ENCODE measurements around the gene NAT9. TPM values are rescaled to one million over a fixed set of nuclear protein-coding genes. Genes with fewer than 3 reads are reported as not detected.

NAT9 gene
- total and polyA plus RNA-seq, 2 of the 4 experiments (the other 2 are of a cell fraction): 48.9 to 62.0 TPM

DNA sequence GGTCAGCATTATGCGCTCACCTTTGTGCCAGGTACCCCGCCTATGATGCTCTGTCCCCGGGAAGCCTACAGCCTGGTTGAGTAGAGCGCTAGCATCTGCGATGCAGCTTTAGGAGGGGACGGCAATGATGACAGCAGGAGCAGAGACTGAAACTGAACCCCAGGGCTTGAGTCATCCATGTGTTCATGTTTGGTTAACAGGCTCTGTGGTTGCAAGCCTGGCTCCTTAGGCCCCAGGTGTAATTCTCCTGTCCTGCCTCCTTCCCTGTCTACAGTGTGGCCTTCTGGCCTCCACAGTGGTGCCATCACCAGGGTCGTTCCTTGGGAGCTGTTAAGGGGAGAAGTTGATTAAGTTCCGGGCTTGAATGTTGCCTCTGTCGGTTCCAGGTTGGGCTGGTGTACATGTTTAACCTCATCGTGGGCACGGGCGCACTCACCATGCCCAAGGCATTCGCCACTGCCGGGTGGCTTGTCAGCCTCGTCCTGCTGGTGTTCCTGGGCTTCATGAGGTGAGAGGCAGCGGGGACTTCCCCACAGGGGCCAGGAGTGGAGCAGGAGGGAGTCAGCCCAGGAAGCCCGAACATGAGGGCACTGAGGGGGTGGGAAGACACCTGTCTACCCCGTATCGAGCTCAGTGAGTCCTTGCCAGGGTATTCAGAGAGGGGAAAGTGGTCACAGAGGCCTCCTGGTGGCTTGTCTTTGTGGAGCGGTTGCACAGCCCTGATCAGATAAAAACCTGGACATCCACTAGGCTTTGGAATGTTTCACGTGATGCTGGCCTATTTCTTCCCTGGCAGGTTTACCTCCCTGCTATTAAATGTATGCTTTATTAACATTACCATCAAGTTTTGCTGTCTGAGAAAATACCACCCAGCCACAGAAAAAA is 9.2 kb upstream of the NAT9 start (continued):
- TF ChIP-seq, protein P1, sequence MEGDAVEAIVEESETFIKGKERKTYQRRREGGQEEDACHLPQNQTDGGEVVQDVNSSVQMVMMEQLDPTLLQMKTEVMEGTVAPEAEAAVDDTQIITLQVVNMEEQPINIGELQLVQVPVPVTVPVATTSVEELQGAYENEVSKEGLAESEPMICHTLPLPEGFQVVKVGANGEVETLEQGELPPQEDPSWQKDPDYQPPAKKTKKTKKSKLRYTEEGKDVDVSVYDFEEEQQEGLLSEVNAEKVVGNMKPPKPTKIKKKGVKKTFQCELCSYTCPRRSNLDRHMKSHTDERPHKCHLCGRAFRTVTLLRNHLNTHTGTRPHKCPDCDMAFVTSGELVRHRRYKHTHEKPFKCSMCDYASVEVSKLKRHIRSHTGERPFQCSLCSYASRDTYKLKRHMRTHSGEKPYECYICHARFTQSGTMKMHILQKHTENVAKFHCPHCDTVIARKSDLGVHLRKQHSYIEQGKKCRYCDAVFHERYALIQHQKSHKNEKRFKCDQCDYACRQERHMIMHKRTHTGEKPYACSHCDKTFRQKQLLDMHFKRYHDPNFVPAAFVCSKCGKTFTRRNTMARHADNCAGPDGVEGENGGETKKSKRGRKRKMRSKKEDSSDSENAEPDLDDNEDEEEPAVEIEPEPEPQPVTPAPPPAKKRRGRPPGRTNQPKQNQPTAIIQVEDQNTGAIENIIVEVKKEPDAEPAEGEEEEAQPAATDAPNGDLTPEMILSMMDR (conservative IDR thresholded peaks at IDR 0.05; ENCODE audit: low read depth, low read length): 0 out of 2 replicates have a peak, but pooled peaks have one; percentile 14
- no peak for TF ChIP-seq BHLHE40 (IDR thresholded peaks at IDR 0.05; ENCODE audit: low read depth, low read length)

All from IMR-90 (cell line).